Osteocyte (in vitro differentiated cells): Measurements from ENCODE around the gene MIER2. TPM values are rescaled to one million over a fixed set of nuclear protein-coding genes. Genes with fewer than 3 reads are reported as not detected.
A peak's percentile ranks its signal among the peaks of the same experiment; 100 is the strongest.
"Not testable (repeated sequence)": the region's sequence is repeated elsewhere in the genome, so short reads cannot be mapped to it uniquely, and the experiment has no call there.

Source experiments
- DNase-seq: peaks from one replicate; pipeline ENCODE4 v3.0.0; 2021; ENCODE audit warnings: mixed read lengths; ENCODE audit not compliant: unreplicated experiment; ENCODE audit errors: extremely low spot score
- H3K27ac Mint-ChIP-seq: one replicate; pipeline ENCODE4 v1.8.0; 2021; ENCODE audit warnings: mild to moderate bottlenecking, mixed read lengths; ENCODE audit not compliant: unreplicated experiment
- H3K27me3 Mint-ChIP-seq: one replicate; pipeline ENCODE4 v1.8.0; 2021; ENCODE audit warnings: mixed read lengths; ENCODE audit not compliant: unreplicated experiment
- H3K36me3 Mint-ChIP-seq: one replicate; pipeline ENCODE4 v1.8.0; 2021; ENCODE audit warnings: mixed read lengths; ENCODE audit not compliant: unreplicated experiment
- H3K4me1 Mint-ChIP-seq: one replicate; pipeline ENCODE4 v1.8.0; 2021; ENCODE audit warnings: mixed read lengths; ENCODE audit not compliant: unreplicated experiment
- H3K4me3 Mint-ChIP-seq: one replicate; pipeline ENCODE4 v1.8.0; 2021; ENCODE audit warnings: mild to moderate bottlenecking, moderate library complexity, mixed read lengths; ENCODE audit not compliant: unreplicated experiment
- H3K9me3 Mint-ChIP-seq: one replicate; pipeline ENCODE4 v1.8.0; 2021; ENCODE audit warnings: mixed read lengths; ENCODE audit not compliant: unreplicated experiment
- CTCF ChIP-seq: fragments of 200-600 bp; sonication (generic); IDR thresholded peaks from 2 replicates; pipeline ENCODE4 v1.5.0; 2021; ENCODE audit warnings: antibody characterized with exemption, mild to moderate bottlenecking, moderate library complexity
- total RNA-seq: library from RNA; stranded (reverse); gene quantifications from 2 replicates; pipeline ENCODE4 v1.2.1, GENCODE V29; 2021

MIER2 gene
- total RNA-seq, 1 donor from 2014 or later, result 31.6 TPM

GRCh38 chr19:275000-275399, 69.6 kb downstream of the MIER2 start:
- Mint-ChIP-seq H3K4me3 (no peak overlapping the region), H3K4me1 (no peaks in the 10 kb centered on the region), H3K9me3 (no peaks in the 10 kb centered on the region), H3K27ac (no peak overlapping the region), H3K27me3 (peaks cover 43% of the 10 kb centered on the region), H3K36me3 (no peaks in the 10 kb centered on the region)
- DNase-seq, result no peak
- no peak for TF ChIP-seq CTCF

- peak; percentile 53 for DNase-seq
- Mint-ChIP-seq H3K27me3 (peaks cover 46% of the 10 kb centered on the region), H3K4me3 (no peak overlapping the region), H3K9me3 (no peaks in the 10 kb centered on the region), H3K4me1 (no peaks in the 10 kb centered on the region), H3K27ac (no peak overlapping the region), H3K36me3 (no peaks in the 10 kb centered on the region)
- no peak for TF ChIP-seq CTCF
Measured at GRCh38 chr19:273393-273792, 71.2 kb downstream of the MIER2 start.

GRCh38 chr19:271856-272255, 72.7 kb downstream of the MIER2 start:
- Mint-ChIP-seq H3K9me3 (no peaks in the 10 kb centered on the region), H3K4me1 (peaks cover 5% of the 10 kb centered on the region), H3K36me3 (no peaks in the 10 kb centered on the region), H3K4me3 (no peak overlapping the region), H3K27ac (no peak overlapping the region), H3K27me3 (peaks cover 45% of the 10 kb centered on the region)
- no peak for DNase-seq
- TF ChIP-seq CTCF, result no peak

- H3K9me3 Mint-ChIP-seq, H3K4me1 Mint-ChIP-seq, H3K4me3 Mint-ChIP-seq, H3K27ac Mint-ChIP-seq, H3K36me3 Mint-ChIP-seq: not testable (repeated sequence)
- H3K27me3 Mint-ChIP-seq, result peaks cover 49% of the 10 kb centered on the region
- peak; percentile 59 for DNase-seq
Measured at GRCh38 chr19:270766-271318, 73.8 kb downstream of the MIER2 start.

GRCh38 chr19:269241-269640, 75.4 kb downstream of the MIER2 start:
- Mint-ChIP-seq H3K9me3 (no peaks in the 10 kb centered on the region), H3K27me3 (peaks cover 56% of the 10 kb centered on the region), H3K27ac (no peak overlapping the region), H3K4me1 (peaks cover 8% of the 10 kb centered on the region), H3K4me3 (no peak overlapping the region), H3K36me3 (no peaks in the 10 kb centered on the region)
- DNase-seq, result no peak
- no peak for TF ChIP-seq CTCF

GRCh38 chr19:262125-262524, 82.5 kb downstream of the MIER2 start:
- no peak overlapping the region for H3K4me3 Mint-ChIP-seq
- TF ChIP-seq CTCF, result no peak
- H3K27ac Mint-ChIP-seq, result no peak overlapping the region
- H3K4me1 Mint-ChIP-seq, result peaks cover 4% of the 10 kb centered on the region
- no peaks in the 10 kb centered on the region for H3K36me3 Mint-ChIP-seq
- no peaks in the 10 kb centered on the region for H3K9me3 Mint-ChIP-seq
- H3K27me3 Mint-ChIP-seq, result peaks cover 52% of the 10 kb centered on the region
- DNase-seq, result no peak

GRCh38 chr19:256804-257203, 87.8 kb downstream of the MIER2 start:
- not testable (repeated sequence) for H3K36me3 Mint-ChIP-seq, H3K9me3 Mint-ChIP-seq, H3K27ac Mint-ChIP-seq, H3K4me3 Mint-ChIP-seq, H3K4me1 Mint-ChIP-seq, DNase-seq
- peaks cover 51% of the 10 kb centered on the region for H3K27me3 Mint-ChIP-seq
